ENCODE measurements around the gene ARID5B.

DNA sequence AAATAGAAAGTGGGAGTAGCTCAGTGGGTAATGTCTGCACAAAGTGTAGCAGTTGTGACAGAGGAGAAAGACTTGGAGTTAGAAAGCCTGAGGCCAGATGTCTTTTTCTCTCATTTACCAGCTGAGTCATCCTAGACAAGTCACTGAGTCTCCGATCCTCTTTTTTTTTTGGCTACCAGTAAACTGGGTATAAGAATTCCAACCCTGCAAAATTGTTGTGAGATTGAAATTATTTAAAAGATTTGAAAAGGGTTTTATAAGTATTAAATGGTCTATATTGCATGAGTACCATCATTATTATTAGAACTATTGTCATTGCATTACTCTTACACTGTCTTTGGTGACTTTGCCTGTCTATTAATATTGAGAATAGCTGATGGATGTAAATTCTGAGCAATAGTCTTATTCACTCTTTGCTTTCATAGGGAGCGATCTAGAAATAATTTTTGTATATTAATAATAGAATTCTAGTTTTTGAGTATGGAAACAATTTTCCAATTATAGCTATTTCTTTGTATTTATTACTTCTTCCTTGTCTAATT lies 74.0 kb downstream of the ARID5B start:
- no peak for TF ChIP-seq POLR2A (IDR thresholded peaks at IDR 0.05)
- TF ChIP-seq, protein P1, sequence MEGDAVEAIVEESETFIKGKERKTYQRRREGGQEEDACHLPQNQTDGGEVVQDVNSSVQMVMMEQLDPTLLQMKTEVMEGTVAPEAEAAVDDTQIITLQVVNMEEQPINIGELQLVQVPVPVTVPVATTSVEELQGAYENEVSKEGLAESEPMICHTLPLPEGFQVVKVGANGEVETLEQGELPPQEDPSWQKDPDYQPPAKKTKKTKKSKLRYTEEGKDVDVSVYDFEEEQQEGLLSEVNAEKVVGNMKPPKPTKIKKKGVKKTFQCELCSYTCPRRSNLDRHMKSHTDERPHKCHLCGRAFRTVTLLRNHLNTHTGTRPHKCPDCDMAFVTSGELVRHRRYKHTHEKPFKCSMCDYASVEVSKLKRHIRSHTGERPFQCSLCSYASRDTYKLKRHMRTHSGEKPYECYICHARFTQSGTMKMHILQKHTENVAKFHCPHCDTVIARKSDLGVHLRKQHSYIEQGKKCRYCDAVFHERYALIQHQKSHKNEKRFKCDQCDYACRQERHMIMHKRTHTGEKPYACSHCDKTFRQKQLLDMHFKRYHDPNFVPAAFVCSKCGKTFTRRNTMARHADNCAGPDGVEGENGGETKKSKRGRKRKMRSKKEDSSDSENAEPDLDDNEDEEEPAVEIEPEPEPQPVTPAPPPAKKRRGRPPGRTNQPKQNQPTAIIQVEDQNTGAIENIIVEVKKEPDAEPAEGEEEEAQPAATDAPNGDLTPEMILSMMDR (IDR thresholded peaks at IDR 0.05) = no peak

Measured in prostate gland (tissue), 2 donors.